Transverse colon (tissue), 4 donors: ENCODE results near the gene MANEAL. TPM values are rescaled to one million over a fixed set of nuclear protein-coding genes. Genes with fewer than 3 reads are reported as not detected.
A peak's percentile ranks its signal among the peaks of the same experiment; 100 is the strongest.

Experiments used
- DNase-seq: peaks from one replicate; pipeline ENCODE4 v3.0.0-alpha.2; 2019
- H3K27ac ChIP-seq, 4 donors: fragments of 200-600 bp; sonication (generic); 2 replicates each; pipeline ENCODE4 v1.5.1; 2016 to 2018; ENCODE audit warnings: inconsistent platforms in 4 of 4
- H3K27me3 ChIP-seq: fragments of 200-600 bp; sonication (generic); 2 replicates; pipeline ENCODE4 v1.5.1; 2017; ENCODE audit warnings: inconsistent platforms
- H3K36me3 ChIP-seq, 4 donors: fragments of 200-600 bp; sonication (generic); 2 replicates each; pipeline ENCODE4 v1.5.1; 2017 to 2019; ENCODE audit warnings: inconsistent platforms in 4 of 4
- H3K4me1 ChIP-seq, 4 donors: fragments of 200-600 bp; sonication (generic); 2 replicates each; pipeline ENCODE4 v1.5.1; 2017 to 2020; ENCODE audit warnings: inconsistent platforms in 4 of 4
- H3K4me3 ChIP-seq, 4 donors: fragments of 200-600 bp; sonication (generic); 1 replicate in 1 of 4; 2 replicates in 3 of 4; pipeline versions ENCODE4 v1.5.1 to v1.6.1; 2017 to 2019; ENCODE audit warnings: inconsistent platforms in 4 of 4
- H3K9me3 ChIP-seq, 2 donors: fragments of 200-600 bp; sonication (generic); 2 replicates each; pipeline ENCODE4 v1.5.1; 2017 to 2019; ENCODE audit warnings: inconsistent platforms in 2 of 2
- CTCF ChIP-seq, 5 experiments: fragments of 200-600 bp in 3 of 5; fragments of 450-650 bp in 2 of 5; sonication (generic) in 3 of 5; IDR thresholded peaks; 1 replicate in 2 of 5; 2 replicates in 3 of 5; pipeline ENCODE4 v1.5.1; 2016 to 2017; ENCODE audit warnings: antibody characterized with exemption in 5 of 5, inconsistent platforms in 3 of 5, mild to moderate bottlenecking in 2 of 5, moderate library complexity in 1 of 5
- EP300 ChIP-seq: sonication (generic); formaldehyde crosslinking; IDR thresholded peaks from one replicate; pipeline ENCODE4 v1.6.1; 2017; ENCODE audit warnings: antibody characterized with exemption, low read depth
- POLR2A ChIP-seq: fragments of 450-650 bp; IDR thresholded peaks from one replicate; pipeline ENCODE4 v1.6.1; 2016; ENCODE audit warnings: antibody characterized with exemption, mild to moderate bottlenecking, moderate library complexity
- POLR2AphosphoS5 ChIP-seq, 3 donors: sonication (generic); formaldehyde crosslinking; IDR thresholded peaks; one replicate each; pipeline ENCODE4 v1.6.1; 2016; ENCODE audit warnings: antibody characterized with exemption in 3 of 3
- WGBS, 2 donors: methylation state at CpG; one replicate each; pipeline ENCODE4 v1.1.5; 2018; ENCODE audit warnings: low coverage in 1 of 2; 5-methylcytosine and 5-hydroxymethylcytosine counted together
- in situ Hi-C, 4 donors: fragments of 200-750 bp; cut with MboI; loops; one replicate each; pipeline versions ENCODE4 v1.15.0 to v1.15.1; 2017; ENCODE audit warnings: low sequenced_read_pairs in 3 of 4, low pct_ligation_motif_present in 1 of 4, low pct_unique_long_range_greater_than_20kb in 1 of 4
- intact Hi-C: fragments of 100-400 bp; cut with DNase I; formaldehyde crosslinking; loops from one replicate; pipeline ENCODE4 v1.15.1; 2023; ENCODE audit warnings: low total_unique reads
- total RNA-seq, 4 donors: library from RNA; depleted of rRNA; stranded (reverse); fragments of >200 nt; gene quantifications; one replicate each; pipeline ENCODE4 v1.1.0, GENCODE V29; 2016

The MANEAL gene
- total RNA-seq, 4 donors from 2014 or later: 1.1 to 9.6 (median 5.7) TPM

- TF ChIP-seq POLR2A (no peak), CTCF (IDR thresholded peaks at IDR 0.05) (no peak), EP300 (no peak), POLR2AphosphoS5 (IDR thresholded peaks at IDR 0.05) (no peak)
- Histone ChIP-seq H3K36me3 (peaks cover 0 to under 1% (median 0%) of the 10 kb centered on the region in 4 donors), H3K4me3 (peak overlapping the region; percentile 15 to 74 (median 53)), H3K27me3 (peaks cover 21% of the 10 kb centered on the region), H3K27ac (no peak overlapping the region), H3K9me3 (no peaks in the 10 kb centered on the region), H3K4me1 (peaks cover 12 to 22% (median 16%) of the 10 kb centered on the region in 4 donors)
- in situ Hi-C loops: no loop called here
- WGBS, 2 donors: 24 to 100% methylated on average over 1 to 25 of the region's 59 CpGs
- intact Hi-C loops: no loop called here
- DNase-seq: no peak
These were observed 1.0 kb downstream of the MANEAL start for GRCh38 chr1:37794372-37795339.

- DNase-seq: peak; percentile 62
- in situ Hi-C loops (no loop called here), intact Hi-C loops (no loop called here)
- H3K9me3 ChIP-seq: no peaks in the 10 kb centered on the region
- H3K27ac ChIP-seq: no peak overlapping the region
- no peak for TF ChIP-seq POLR2A
- H3K27me3 ChIP-seq: peaks cover 21% of the 10 kb centered on the region
- peaks cover 12 to 22% (median 16%) of the 10 kb centered on the region in 4 donors for H3K4me1 ChIP-seq
- peak overlapping the region in 1 of 4 donors; percentile 74 for H3K4me3 ChIP-seq
- peaks cover 0 to 4% (median 0%) of the 10 kb centered on the region in 4 donors for H3K36me3 ChIP-seq
- WGBS, 2 donors: 35 to 80% methylated on average over 1 to 21 of the region's 22 CpGs
These were observed 1.9 kb downstream of the MANEAL start for GRCh38 chr1:37795340-37796125.

- TF ChIP-seq CTCF (IDR thresholded peaks at IDR 0.05): no peak
- TF ChIP-seq POLR2A: no peak
- no peak for TF ChIP-seq POLR2AphosphoS5 (IDR thresholded peaks at IDR 0.05)
- TF ChIP-seq EP300: no peak
- Histone ChIP-seq H3K4me1 (peaks cover 12 to 20% (median 16%) of the 10 kb centered on the region in 4 donors), H3K27ac (no peak overlapping the region), H3K27me3 (peaks cover 13% of the 10 kb centered on the region), H3K9me3 (no peaks in the 10 kb centered on the region), H3K36me3 (peaks cover 0 to 16% (median 3%) of the 10 kb centered on the region in 4 donors), H3K4me3 (no peak overlapping the region)
- intact Hi-C loops (no loop called here), in situ Hi-C loops (no loop called here)
- 98 to 100% methylated on average over 1 to 3 of the region's 3 CpGs for WGBS, 2 donors
- DNase-seq: no peak
These were observed 4.2 kb downstream of the MANEAL start for GRCh38 chr1:37797750-37798345.

- in situ Hi-C loops: no loop called here
These were observed 8.8 kb downstream of the MANEAL start for GRCh38 chr1:37802439-37802838.

More at GRCh38 chr1:37802439-37802838, 8.8 kb downstream of the MANEAL start:
- Histone ChIP-seq H3K36me3 (peaks cover 0 to 50% (median 23%) of the 10 kb centered on the region in 4 donors), H3K27ac (no peak overlapping the region), H3K4me3 (no peak overlapping the region), H3K4me1 (peaks cover 7 to 15% (median 9%) of the 10 kb centered on the region in 4 donors), H3K9me3 (no peaks in the 10 kb centered on the region), H3K27me3 (no peaks in the 10 kb centered on the region)
- TF ChIP-seq CTCF (IDR thresholded peaks at IDR 0.05): no peak
- no peak for TF ChIP-seq EP300
- TF ChIP-seq POLR2AphosphoS5 (IDR thresholded peaks at IDR 0.05): no peak
- TF ChIP-seq POLR2A: no peak
- intact Hi-C loops: no loop called here
- 100% methylated on average over 1 of the region's 1 CpG for WGBS, 2 donors
- no peak for DNase-seq
